ENCODE data around the gene CHID1.

CHID1 gene

GRCh38 chr11:910589-911030, at the start of gene CHID1:
TSS of gene CHID1 (minus strand) at chr11:910810. CDS start at chr11:904816, 5,994 bp downstream.
- DNase-seq = peak; percentile 92

- DNase-seq = no peak
These were observed 49.0 kb upstream of the CHID1 start for GRCh38 chr11:959608-960007.

- DNase-seq = no peak
These were observed 48.4 kb upstream of the CHID1 start for GRCh38 chr11:959027-959426.

- no peak for DNase-seq
These were observed 47.5 kb upstream of the CHID1 start for GRCh38 chr11:958101-958500.

GRCh38 chr11:957212-957920, 46.8 kb upstream of the CHID1 start:
- no peak for DNase-seq

GRCh38 chr11:955154-956063, 44.8 kb upstream of the CHID1 start:
- no peak for DNase-seq

GRCh38 chr11:954392-955153, 44.0 kb upstream of the CHID1 start:
- no peak for DNase-seq

- DNase-seq = no peak
These were observed 42.9 kb upstream of the CHID1 start for GRCh38 chr11:953512-953911.

GRCh38 chr11:952406-953385, 42.1 kb upstream of the CHID1 start:
- no peak for DNase-seq

- DNase-seq = no peak
These were observed 40.9 kb upstream of the CHID1 start for GRCh38 chr11:951507-951906.

GRCh38 chr11:947744-948143, 37.1 kb upstream of the CHID1 start:
- DNase-seq = no peak

GRCh38 chr11:945986-946385, 35.4 kb upstream of the CHID1 start:
- no peak for DNase-seq

GRCh38 chr11:944711-945470, 34.3 kb upstream of the CHID1 start:
- DNase-seq = no peak

- no peak for DNase-seq
These were observed 32.2 kb upstream of the CHID1 start for GRCh38 chr11:942823-943222.

GRCh38 chr11:940496-941135, 30.0 kb upstream of the CHID1 start:
- no peak for DNase-seq

GRCh38 chr11:937841-938261, 27.2 kb upstream of the CHID1 start:
- DNase-seq = no peak

- no peak for DNase-seq
These were observed 25.6 kb upstream of the CHID1 start for GRCh38 chr11:936199-936598.

GRCh38 chr11:934527-934926, 23.9 kb upstream of the CHID1 start:
- DNase-seq = no peak

- DNase-seq = no peak
These were observed 23.3 kb upstream of the CHID1 start for GRCh38 chr11:933936-934335.

- no peak for DNase-seq
These were observed 22.7 kb upstream of the CHID1 start for GRCh38 chr11:933142-933851.

Measured in stimulated activated CD8-positive, alpha-beta memory T cell treated with anti-CD3 and anti-CD28 coated beads, Interleukin-4, amount 100 ng/mL, for 48 hours (primary cell).